CD14-positive monocyte (primary cell): ENCODE data around the gene TM9SF3. TPM values are rescaled to one million over a fixed set of nuclear protein-coding genes. Genes with fewer than 3 reads are reported as not detected.

Experiments used
- DNase-seq, 3 donors: peaks; one replicate each; pipeline ENCODE4 v3.0.0-alpha.2; 2011 to 2022
- H2AFZ ChIP-seq: 2 replicates; pipeline ENCODE4 v1.6.0; 2012; ENCODE audit warnings: mild to moderate bottlenecking, low read depth, low read length, inconsistent platforms; ENCODE audit not compliant: insufficient read depth, poor library complexity, severe bottlenecking
- H3K27ac ChIP-seq, 2 donors: 1 replicate in 1 of 2; 2 replicates in 1 of 2; pipeline ENCODE4 v1.5.1; 2012 to 2013; ENCODE audit warnings: low read length in 2 of 2, control low read depth in 1 of 2, inconsistent platforms in 1 of 2, low read depth in 1 of 2, mild to moderate bottlenecking in 1 of 2
- H3K27me3 ChIP-seq, 2 donors: one replicate each; pipeline versions ENCODE4 v1.6.0 to v1.6.1; 2011 to 2013; ENCODE audit warnings: low read length in 2 of 2; ENCODE audit not compliant: control insufficient read depth in 2 of 2, insufficient read depth in 2 of 2
- H3K36me3 ChIP-seq, 2 donors: replicated peaks in 1 of 2; 1 replicate in 1 of 2; 2 replicates in 1 of 2; pipeline versions ENCODE4 v1.5.1 to v1.6.1; 2012 to 2013; ENCODE audit warnings: low read length in 2 of 2, control low read depth in 1 of 2, inconsistent platforms in 1 of 2, mild to moderate bottlenecking in 1 of 2; ENCODE audit not compliant: insufficient read depth in 2 of 2, control insufficient read depth in 1 of 2
- H3K4me1 ChIP-seq, 2 donors: 1 replicate in 1 of 2; 2 replicates in 1 of 2; pipeline versions ENCODE4 v1.5.1 to v1.6.1; 2012 to 2013; ENCODE audit warnings: low read length in 2 of 2, control low read depth in 1 of 2, inconsistent platforms in 1 of 2, mild to moderate bottlenecking in 1 of 2, moderate library complexity in 1 of 2; ENCODE audit not compliant: insufficient read depth in 2 of 2, control insufficient read depth in 1 of 2
- H3K4me2 ChIP-seq: replicated peaks from 2 replicates; pipeline ENCODE3; 2012; ENCODE audit warnings: low read length, moderate library complexity, mild to moderate bottlenecking; ENCODE audit not compliant: poor library complexity, severe bottlenecking; ENCODE audit errors: extremely low read depth
- H3K4me3 ChIP-seq, 3 experiments: fragments of 200-600 bp in 1 of 3; sonication (generic) in 1 of 3; replicated peaks in 1 of 3; 1 replicate in 2 of 3; 2 replicates in 1 of 3; pipeline ENCODE4 v1.5.1; 2011 to 2013; ENCODE audit warnings: low read length in 3 of 3, mild to moderate bottlenecking in 3 of 3, control low read depth in 2 of 3, low read depth in 2 of 3, inconsistent platforms in 1 of 3, moderate library complexity in 1 of 3
- H3K79me2 ChIP-seq: 2 replicates; pipeline ENCODE4 v1.6.0; 2012; ENCODE audit warnings: mild to moderate bottlenecking, control low read depth, inconsistent platforms, low read length, moderate library complexity; ENCODE audit not compliant: insufficient read depth
- H3K9ac ChIP-seq: 2 replicates; pipeline ENCODE4 v1.6.0; 2017; ENCODE audit warnings: low read length, mild to moderate bottlenecking; ENCODE audit not compliant: insufficient read depth, poor library complexity, severe bottlenecking
- H3K9me3 ChIP-seq, 2 donors: replicated peaks in 1 of 2; 1 replicate in 1 of 2; 2 replicates in 1 of 2; pipeline versions ENCODE4 v1.5.1 to v1.6.1; 2012 to 2013; ENCODE audit warnings: low read length in 2 of 2, control low read depth in 1 of 2; ENCODE audit not compliant: control insufficient read depth in 1 of 2, insufficient read depth in 1 of 2
- H4K20me1 ChIP-seq: 2 replicates; pipeline ENCODE4 v1.6.0; 2012; ENCODE audit warnings: mild to moderate bottlenecking, low read length, control low read depth, moderate library complexity; ENCODE audit not compliant: insufficient read depth
- H3K27ac Mint-ChIP-seq, 7 donors: one replicate each; pipeline ENCODE4 v1.8.0; 2020; ENCODE audit warnings: mild to moderate bottlenecking in 7 of 7, mixed read lengths in 7 of 7, moderate library complexity in 6 of 7, inconsistent platforms in 2 of 7
- H3K27me3 Mint-ChIP-seq, 3 donors: one replicate each; pipeline ENCODE4 v1.8.0; 2021 to 2022; ENCODE audit warnings: low read depth in 3 of 3, mild to moderate bottlenecking in 3 of 3, mixed read lengths in 3 of 3, moderate library complexity in 3 of 3, inconsistent platforms in 1 of 3
- H3K36me3 Mint-ChIP-seq, 2 donors: one replicate each; pipeline ENCODE4 v1.8.0; 2020; ENCODE audit warnings: mixed read lengths in 2 of 2, inconsistent platforms in 1 of 2, mild to moderate bottlenecking in 1 of 2
- H3K4me1 Mint-ChIP-seq: one replicate; pipeline ENCODE4 v1.8.0; 2020; ENCODE audit warnings: mild to moderate bottlenecking, mixed read lengths
- H3K4me3 Mint-ChIP-seq, 2 donors: one replicate each; pipeline ENCODE4 v1.8.0; 2020; ENCODE audit warnings: mild to moderate bottlenecking in 2 of 2, mixed read lengths in 2 of 2, moderate library complexity in 1 of 2
- H3K9me3 Mint-ChIP-seq, 7 donors: one replicate each; pipeline ENCODE4 v1.8.0; 2020 to 2022; ENCODE audit warnings: mixed read lengths in 7 of 7, mild to moderate bottlenecking in 6 of 7, moderate library complexity in 6 of 7, inconsistent platforms in 2 of 7
- CTCF ChIP-seq: fragments of 200-600 bp; IDR thresholded peaks from one replicate; pipeline ENCODE4 v1.8.0; 2022; ENCODE audit warnings: antibody characterized with exemption, mild to moderate bottlenecking
- WGBS: methylation state at CpG from one replicate; pipeline ENCODE4 v1.1.5; 2013; ENCODE audit warnings: missing lambda C conversion rate; ENCODE audit not compliant: insufficient coverage; 5-methylcytosine and 5-hydroxymethylcytosine counted together
- intact Hi-C, 2 donors: fragments of 100-400 bp; cut with micrococcal nuclease; formaldehyde crosslinking; loops; one replicate each; pipeline versions ENCODE4 v1.15.0 to v1.15.1; 2023
- polyA plus RNA-seq, 3 donors: library from polyadenylated mRNA; depleted of rRNA in 1 of 3; unstranded in 2 of 3; stranded (reverse) in 1 of 3; fragments of 300-500 nt in 2 of 3; fragments of >200 nt in 1 of 3; fragmentation: Illumina TruSeq in 2 of 3; gene quantifications; 1 replicate in 2 of 3; 2 replicates in 1 of 3; pipeline ENCODE4 v1.2.3, GENCODE V29; 2012 to 2021

TM9SF3 gene
- polyA plus RNA-seq, 3 donors, result 23.9 to 67.1 (median 59.9) TPM

GRCh38 chr10:96473866-96474265 is 112.9 kb downstream of the TM9SF3 start:
- no peaks in the 10 kb centered on the region for H3K36me3 ChIP-seq
- H3K4me3 ChIP-seq, result no peak overlapping the region
- Mint-ChIP-seq H3K27ac (peak overlapping the region in 1 of 7 donors; percentile 29), H3K4me1 (no peaks in the 10 kb centered on the region), H3K9me3 (peaks cover 0 to 3% (median 0%) of the 10 kb centered on the region in 7 donors), H3K27me3 (peaks cover 9 to 25% (median 20%) of the 10 kb centered on the region in 3 donors), H3K36me3 (no peaks in the 10 kb centered on the region), H3K4me3 (no peak overlapping the region)
- H4K20me1 ChIP-seq, result no peaks in the 10 kb centered on the region
- no peaks in the 10 kb centered on the region for H3K4me1 ChIP-seq
- no peak overlapping the region for H3K4me2 ChIP-seq
- no peak overlapping the region for H3K9ac ChIP-seq
- 100% methylated on average over 2 of the region's 9 CpGs for WGBS
- H2AFZ ChIP-seq, result no peak overlapping the region
- TF ChIP-seq CTCF, result no peak
- DNase-seq, result no peak
- intact Hi-C loops, result no loop called here
- H3K9me3 ChIP-seq, result no peaks in the 10 kb centered on the region
- H3K27me3 ChIP-seq, result peaks cover 0 to 6% of the 10 kb centered on the region in 2 donors
- H3K79me2 ChIP-seq, result no peaks in the 10 kb centered on the region
- no peak overlapping the region for H3K27ac ChIP-seq

DNA sequence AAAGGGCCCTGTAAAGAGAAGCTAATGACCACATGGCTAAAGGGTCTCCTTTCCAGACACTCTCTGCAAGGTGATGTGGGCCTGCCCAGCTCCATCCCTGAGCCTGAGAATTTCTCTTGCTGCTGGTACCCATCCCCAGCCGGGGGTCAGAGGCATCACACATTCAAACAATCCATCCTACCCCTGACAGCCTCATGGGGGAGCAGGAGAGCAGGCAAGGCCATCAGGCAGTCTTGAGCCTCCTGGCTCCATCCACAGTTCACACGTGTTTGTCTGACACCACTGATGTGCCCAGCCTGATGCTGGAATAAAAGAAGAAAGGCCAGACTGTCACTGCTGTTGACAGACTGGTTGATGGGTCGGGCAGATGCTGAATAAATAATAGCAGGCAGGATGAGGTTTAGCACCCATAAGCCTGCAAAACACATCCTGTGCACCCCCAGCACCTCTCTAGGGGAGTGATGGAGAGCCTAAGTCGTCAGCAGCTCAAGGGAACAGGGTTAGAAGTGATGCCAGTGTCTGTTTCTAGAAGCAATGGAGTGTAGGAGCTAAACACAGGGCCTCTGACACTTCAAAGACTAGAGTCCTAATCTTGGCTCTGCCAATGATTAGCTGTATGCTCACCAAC is 116.6 kb downstream of the TM9SF3 start:
- intact Hi-C loops, result no loop called here
- TF ChIP-seq CTCF, result peak; percentile 38
- H3K9ac ChIP-seq, result no peak overlapping the region
- no peaks in the 10 kb centered on the region for H3K36me3 ChIP-seq
- Mint-ChIP-seq H3K36me3 (no peaks in the 10 kb centered on the region), H3K4me1 (no peaks in the 10 kb centered on the region), H3K9me3 (peaks cover 0 to 2% (median 0%) of the 10 kb centered on the region in 7 donors), H3K27me3 (peaks cover 12 to 24% (median 23%) of the 10 kb centered on the region in 3 donors), H3K4me3 (no peak overlapping the region), H3K27ac (no peak overlapping the region)
- no peak overlapping the region for H2AFZ ChIP-seq
- no peaks in the 10 kb centered on the region for H4K20me1 ChIP-seq
- H3K27ac ChIP-seq, result no peak overlapping the region
- H3K4me1 ChIP-seq, result no peaks in the 10 kb centered on the region
- peaks cover 0 to 6% of the 10 kb centered on the region in 2 donors for H3K27me3 ChIP-seq
- DNase-seq, result no peak
- 20% methylated on average over 2 of the region's 4 CpGs for WGBS
- no peak overlapping the region for H3K4me3 ChIP-seq
- no peaks in the 10 kb centered on the region for H3K9me3 ChIP-seq
- H3K4me2 ChIP-seq, result no peak overlapping the region
- no peaks in the 10 kb centered on the region for H3K79me2 ChIP-seq
